SK-N-SH treated with all-trans-retinoic acid at 6 μM for 48 hours (cell line): ENCODE measurements around the gene POMP.

ENCODE experiments used
- PATZ1 ChIP-seq: fragments of 250-450 bp; sonication (Bioruptor Pico); IDR thresholded peaks from 2 replicates; pipeline ENCODE4 v1.8.0; 2020; ENCODE audit warnings: mild to moderate bottlenecking, moderate library complexity, borderline replicate concordance
- RARB ChIP-seq: fragments of 250-450 bp; sonication (Bioruptor Pico); IDR thresholded peaks from 2 replicates; pipeline ENCODE4 v1.8.0; 2021; ENCODE audit warnings: mild to moderate bottlenecking, moderate library complexity
- SNAI2 ChIP-seq: fragments of 250-450 bp; sonication (Bioruptor Pico); IDR thresholded peaks from 2 replicates; pipeline ENCODE4 v1.5.0; 2020; ENCODE audit warnings: mild to moderate bottlenecking, moderate library complexity
- TOX ChIP-seq: fragments of 250-450 bp; sonication (Bioruptor Pico); IDR thresholded peaks from 2 replicates; pipeline ENCODE4 v1.8.0; 2021; ENCODE audit warnings: mild to moderate bottlenecking, moderate library complexity, borderline replicate concordance
- TSHZ2 ChIP-seq: fragments of 250-450 bp; sonication (Bioruptor Pico); IDR thresholded peaks from 2 replicates; pipeline ENCODE4 v1.5.0; 2020; ENCODE audit warnings: mild to moderate bottlenecking, moderate library complexity
- ZFP30 ChIP-seq: fragments of 450-650 bp; formaldehyde crosslinking; IDR thresholded peaks from 2 replicates; pipeline ENCODE4 v1.5.0; 2022; ENCODE audit warnings: mild to moderate bottlenecking, moderate library complexity
- ZNF565 ChIP-seq: fragments of 450-650 bp; formaldehyde crosslinking; conservative IDR thresholded peaks from 2 replicates; pipeline ENCODE4 v1.5.0; 2020; ENCODE audit warnings: low read depth, mild to moderate bottlenecking, moderate library complexity
- ZNF8 ChIP-seq: fragments of 450-650 bp; formaldehyde crosslinking; IDR thresholded peaks from 2 replicates; pipeline ENCODE4 v1.5.0; 2020; ENCODE audit warnings: mild to moderate bottlenecking, moderate library complexity

GRCh38 chr13:28640861-28641599 is 17.9 kb upstream of the POMP start:
- TF ChIP-seq ZFP30 (CRISPR knock-in tag) (no peak), ZNF565 (CRISPR knock-in tag) (no peak), TSHZ2 (no peak), RARB (CRISPR knock-in tag) (no peak), ZNF8 (no peak), TOX (CRISPR knock-in tag) (no peak), SNAI2 (CRISPR knock-in tag) (no peak), PATZ1 (CRISPR knock-in tag) (no peak)
